Heart left ventricle (tissue), 13 donors: ENCODE measurements around the gene SNX11.

ENCODE experiments used
- CTCF ChIP-seq, 12 donors: fragments of 200-600 bp; sonication (generic) in 4 of 12; IDR thresholded peaks; one replicate each; pipeline versions ENCODE4 v1.5.0 to v1.8.0; 2018 to 2022; ENCODE audit warnings: antibody characterized with exemption in 12 of 12, mild to moderate bottlenecking in 5 of 12
- POLR2A ChIP-seq, 2 donors: fragments of 450-650 bp; IDR thresholded peaks; one replicate each; pipeline ENCODE4 v1.6.1; 2017; ENCODE audit warnings: antibody characterized with exemption in 2 of 2, mild to moderate bottlenecking in 2 of 2, moderate library complexity in 2 of 2
- donor health status: ischemic (EF 13 %, LVEDD 7.1; RV severe dilation, severe dysfunction).
- donor health status: DM: no; HTN: yes; CAD: no.
- donor health status: DM: no; HTN: no; CAD: no.
- donor health status: ischemic (EF 25% LVEDD 6.9; RV normal size, moderate dysfunction).
- donor health status: ischemic (EF 25% LVEDD 5.7; RV mildly dilated, moderate dysfunction).
- donor health status: ischemic (EF 35%, LVEDD 5.7; RV mildly dilated, moderate dysfunction).
- donor health status: nonischemic (EF 11% LVEDD 7.7; RV severe dilation, severe dysfunction).
- donor health status: DM: yes; HTN: yes; CAD: no.
- donor health status: PGD.
- donor health status: ischemic (EF 29% LVEDD 5.4; RV normal size, mild dysfunction).
- donor health status: nonischemic (EF 23%, LVEDD 6.1; RV moderate dilation, normal function).

- TF ChIP-seq CTCF (IDR thresholded peaks at IDR 0.05) (peak in 11 of 12 donors; percentile 20 to 57 (median 33)), POLR2A (IDR thresholded peaks at IDR 0.05) (no peak)
Observed at GRCh38 chr17:48153691-48154358, 46.3 kb downstream of the SNX11 start.
